Activated naive CD8-positive, alpha-beta T cell treated with anti-CD3 and anti-CD28 coated beads for 36 hours (primary cell): ENCODE data around the gene SPECC1L. TPM values are rescaled to one million over a fixed set of nuclear protein-coding genes. Genes with fewer than 3 reads are reported as not detected.

ENCODE experiments used
- DNase-seq: peaks from one replicate; pipeline ENCODE4 v3.0.0; 2021
- H3K27ac Mint-ChIP-seq: one replicate; pipeline ENCODE4 v1.8.0; 2022; ENCODE audit warnings: mild to moderate bottlenecking, moderate library complexity, mixed read lengths
- H3K27me3 Mint-ChIP-seq: one replicate; pipeline ENCODE4 v1.8.0; 2022; ENCODE audit warnings: mild to moderate bottlenecking, mixed read lengths
- H3K36me3 Mint-ChIP-seq: one replicate; pipeline ENCODE4 v1.8.0; 2021; ENCODE audit warnings: mild to moderate bottlenecking, mixed read lengths
- H3K4me1 Mint-ChIP-seq: one replicate; pipeline ENCODE4 v1.8.0; 2021; ENCODE audit warnings: mixed read lengths
- H3K4me3 Mint-ChIP-seq: one replicate; pipeline ENCODE4 v1.8.0; 2022; ENCODE audit warnings: mild to moderate bottlenecking, moderate library complexity, mixed read lengths
- H3K9me3 Mint-ChIP-seq: one replicate; pipeline ENCODE4 v1.8.0; 2022; ENCODE audit warnings: mixed read lengths
- total RNA-seq, 2 experiments: library from RNA; stranded (reverse); gene quantifications; one replicate each; pipeline ENCODE4 v1.2.3, GENCODE V29; 2021

The SPECC1L gene
- total RNA-seq, 2 experiments from 2014 or later: 46.3 to 47.7 TPM

DNA sequence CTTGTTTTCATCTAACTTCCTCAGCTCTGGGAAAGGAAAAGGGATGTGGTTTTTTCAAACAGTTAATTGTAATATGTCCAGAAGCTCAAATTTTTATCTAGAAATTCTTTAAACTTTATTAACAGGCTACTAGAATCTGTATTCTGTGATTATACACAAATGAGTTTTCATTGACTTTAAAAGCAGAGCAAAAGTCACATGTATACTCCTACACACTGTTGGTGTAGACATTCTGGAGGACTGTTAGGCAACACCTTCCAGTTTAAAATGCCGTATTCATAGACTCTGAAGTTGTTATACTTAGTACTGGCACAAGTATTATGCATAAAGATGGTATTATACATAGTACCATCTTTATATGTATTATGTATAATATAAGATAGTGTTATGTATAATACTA, 64.9 kb downstream of the SPECC1L start:
- H3K4me1 Mint-ChIP-seq: peaks cover 1% of the 10 kb centered on the region
- H3K27me3 Mint-ChIP-seq: no peaks in the 10 kb centered on the region
- peaks cover 18% of the 10 kb centered on the region for H3K36me3 Mint-ChIP-seq
- no peak overlapping the region for H3K27ac Mint-ChIP-seq
- no peak for DNase-seq
- H3K9me3 Mint-ChIP-seq: no peaks in the 10 kb centered on the region
- no peak overlapping the region for H3K4me3 Mint-ChIP-seq

DNA sequence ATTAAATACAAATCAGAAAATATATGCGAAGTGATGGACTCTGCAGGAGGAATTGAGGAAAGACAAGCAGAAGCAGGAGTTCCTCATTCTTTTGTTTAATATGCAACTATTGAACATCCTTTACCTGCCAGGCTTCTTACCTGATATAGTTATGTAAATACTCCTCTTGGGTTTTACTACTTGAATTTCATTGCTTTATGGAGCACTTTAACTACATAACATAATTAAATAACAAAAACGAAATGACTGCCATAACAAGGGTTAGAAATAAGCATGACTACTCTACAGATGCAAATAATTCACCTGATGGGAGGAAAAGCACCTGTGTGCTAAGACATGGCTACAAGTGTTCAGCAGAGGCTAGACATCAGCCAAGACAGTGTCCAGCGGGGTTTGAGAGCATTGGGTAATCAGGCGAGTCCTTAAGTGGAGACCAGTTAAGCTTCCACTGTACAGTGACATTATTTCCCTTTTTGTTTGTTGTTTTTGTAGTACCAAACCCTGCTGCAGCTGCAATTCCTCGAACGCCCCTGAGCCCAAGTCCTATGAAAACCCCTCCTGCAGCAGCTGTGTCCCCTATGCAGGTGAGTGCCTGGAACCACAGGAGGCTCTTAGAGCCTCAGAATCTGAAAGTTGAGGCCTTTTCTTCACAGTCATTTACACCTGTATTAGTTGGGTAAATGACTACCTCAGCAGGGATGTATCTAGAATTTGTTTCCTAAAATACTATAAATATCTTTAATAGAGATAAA, 67.4 kb downstream of the SPECC1L start:
- Mint-ChIP-seq H3K9me3 (no peaks in the 10 kb centered on the region), H3K4me1 (peaks cover 1% of the 10 kb centered on the region), H3K4me3 (no peak overlapping the region), H3K27ac (no peak overlapping the region), H3K27me3 (no peaks in the 10 kb centered on the region), H3K36me3 (peaks cover 23% of the 10 kb centered on the region)
- DNase-seq: no peak

DNA sequence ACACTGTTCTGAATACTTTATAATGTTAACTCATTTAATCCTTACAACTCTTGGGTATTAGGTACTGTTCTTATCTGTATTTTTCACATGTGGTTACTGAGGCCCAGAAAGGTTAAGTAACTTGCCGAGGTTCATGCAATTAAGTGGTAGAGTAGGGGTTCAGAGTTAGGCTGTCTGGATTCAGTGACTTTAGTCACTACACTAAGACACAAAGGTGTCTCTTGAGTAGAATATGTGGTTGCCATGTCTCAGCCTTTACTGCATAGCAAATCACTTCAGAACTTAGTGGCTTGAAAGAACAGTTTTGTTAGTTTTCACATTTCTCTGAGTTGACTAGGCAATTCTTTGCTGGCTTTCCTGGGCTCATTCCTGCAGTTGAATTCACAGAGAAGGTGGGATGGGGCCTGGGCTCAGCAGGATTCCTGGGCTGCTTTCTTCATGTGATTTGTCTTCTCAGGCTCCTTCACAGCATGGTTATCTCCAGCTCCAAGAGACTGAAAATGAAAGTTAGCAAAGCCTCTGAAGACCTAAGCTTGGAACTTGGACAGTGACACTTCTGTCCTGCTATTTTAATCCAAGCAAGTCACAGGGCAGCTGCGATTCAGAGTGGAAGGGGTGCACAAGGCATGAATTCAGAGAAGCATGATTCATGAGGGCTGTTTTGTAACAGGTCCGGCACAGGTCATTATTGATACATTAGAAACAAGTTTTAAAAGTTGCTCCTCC, 68.3 kb downstream of the SPECC1L start:
- Mint-ChIP-seq H3K9me3 (no peaks in the 10 kb centered on the region), H3K4me3 (no peak overlapping the region), H3K27ac (no peak overlapping the region), H3K4me1 (peaks cover 1% of the 10 kb centered on the region), H3K27me3 (no peaks in the 10 kb centered on the region), H3K36me3 (peaks cover 23% of the 10 kb centered on the region)
- no peak for DNase-seq

DNA sequence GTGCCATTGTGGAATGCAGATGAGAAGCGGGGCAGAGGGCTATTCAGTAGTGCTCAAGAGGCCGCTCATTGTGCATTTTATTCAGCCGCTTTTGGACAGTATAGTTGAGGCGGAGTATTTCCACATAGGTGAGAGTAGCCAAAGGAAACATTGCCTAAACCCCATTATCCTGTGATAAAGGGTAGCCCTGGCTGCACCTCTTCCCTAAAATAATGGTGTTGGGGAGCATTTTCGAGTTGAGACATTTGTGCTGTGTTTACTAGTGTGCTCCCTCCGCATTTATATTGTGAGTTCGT, 68.8 kb downstream of the SPECC1L start:
- Mint-ChIP-seq H3K27ac (no peak overlapping the region), H3K4me3 (no peak overlapping the region), H3K36me3 (peaks cover 23% of the 10 kb centered on the region), H3K4me1 (peaks cover 1% of the 10 kb centered on the region), H3K27me3 (no peaks in the 10 kb centered on the region), H3K9me3 (no peaks in the 10 kb centered on the region)
- DNase-seq: no peak

DNA sequence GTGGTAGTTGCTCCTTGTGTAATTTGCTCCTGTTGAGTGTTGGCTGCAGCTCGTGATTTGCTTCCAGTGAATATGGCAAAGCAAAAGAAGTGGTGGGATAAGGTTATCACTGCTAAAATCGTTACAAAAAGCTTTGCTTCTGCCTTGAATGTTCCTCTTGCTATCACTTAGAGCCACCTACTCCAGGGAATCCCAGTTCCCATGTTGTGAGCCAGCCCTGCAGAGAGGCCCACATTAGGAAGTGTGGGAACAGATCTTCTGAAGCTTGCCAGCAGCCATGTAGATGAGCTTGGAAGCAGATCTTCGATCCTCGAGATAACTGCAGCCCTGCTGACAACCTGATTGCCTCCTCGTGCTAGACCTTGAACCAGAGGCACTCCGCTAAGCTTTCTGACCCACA, 71.0 kb downstream of the SPECC1L start:
- no peak overlapping the region for H3K27ac Mint-ChIP-seq
- peaks cover 23% of the 10 kb centered on the region for H3K36me3 Mint-ChIP-seq
- H3K4me3 Mint-ChIP-seq: no peak overlapping the region
- no peaks in the 10 kb centered on the region for H3K9me3 Mint-ChIP-seq
- H3K27me3 Mint-ChIP-seq: no peaks in the 10 kb centered on the region
- DNase-seq: no peak
- no peaks in the 10 kb centered on the region for H3K4me1 Mint-ChIP-seq

DNA sequence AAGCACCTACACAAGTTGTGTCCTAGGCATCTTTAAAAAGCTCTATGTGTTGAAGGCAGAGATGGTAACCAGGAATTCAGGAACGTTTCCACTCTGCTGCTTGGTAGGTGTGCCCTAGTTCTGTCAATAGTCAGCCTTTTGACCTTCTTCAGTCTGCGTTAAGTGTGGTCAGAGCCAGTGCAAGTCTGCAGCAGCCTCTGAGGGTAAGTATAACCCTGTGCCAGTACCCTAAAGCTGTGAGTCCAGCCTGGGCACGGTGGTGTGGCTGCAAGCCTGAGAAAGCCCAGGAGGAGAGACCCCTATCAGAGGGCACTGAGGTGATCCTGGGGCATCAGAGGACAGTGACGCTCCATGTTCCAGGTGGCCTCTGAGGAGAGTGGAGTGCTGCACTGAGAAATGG, 80.0 kb downstream of the SPECC1L start:
- Mint-ChIP-seq H3K36me3 (peaks cover 53% of the 10 kb centered on the region), H3K27me3 (no peaks in the 10 kb centered on the region), H3K9me3 (peaks cover 9% of the 10 kb centered on the region), H3K4me3 (no peak overlapping the region), H3K4me1 (no peaks in the 10 kb centered on the region), H3K27ac (no peak overlapping the region)
- DNase-seq: no peak

DNA sequence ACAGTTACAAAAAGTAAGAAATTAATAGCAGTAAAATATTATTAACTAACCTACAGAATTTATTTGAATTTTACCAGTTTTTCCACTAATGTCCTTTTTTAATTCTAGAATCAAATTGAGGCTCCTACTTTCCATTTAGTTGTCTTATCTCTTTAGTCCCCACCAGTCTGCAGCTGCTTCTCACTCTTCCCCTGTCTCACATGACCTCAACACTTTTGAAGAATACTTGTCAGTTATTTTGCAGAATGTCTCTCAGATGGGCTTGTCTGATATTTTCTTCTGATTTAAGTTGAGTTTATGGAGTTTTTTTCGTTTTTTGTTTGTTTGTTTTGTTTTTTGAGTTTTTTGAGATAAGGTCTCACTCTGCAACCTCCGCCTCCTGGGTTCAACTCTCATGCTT, 82.5 kb downstream of the SPECC1L start:
- no peak for DNase-seq
- Mint-ChIP-seq H3K4me3 (no peak overlapping the region), H3K9me3 (peaks cover 9% of the 10 kb centered on the region), H3K36me3 (peaks cover 55% of the 10 kb centered on the region), H3K27me3 (no peaks in the 10 kb centered on the region), H3K27ac (no peak overlapping the region), H3K4me1 (no peaks in the 10 kb centered on the region)

DNA sequence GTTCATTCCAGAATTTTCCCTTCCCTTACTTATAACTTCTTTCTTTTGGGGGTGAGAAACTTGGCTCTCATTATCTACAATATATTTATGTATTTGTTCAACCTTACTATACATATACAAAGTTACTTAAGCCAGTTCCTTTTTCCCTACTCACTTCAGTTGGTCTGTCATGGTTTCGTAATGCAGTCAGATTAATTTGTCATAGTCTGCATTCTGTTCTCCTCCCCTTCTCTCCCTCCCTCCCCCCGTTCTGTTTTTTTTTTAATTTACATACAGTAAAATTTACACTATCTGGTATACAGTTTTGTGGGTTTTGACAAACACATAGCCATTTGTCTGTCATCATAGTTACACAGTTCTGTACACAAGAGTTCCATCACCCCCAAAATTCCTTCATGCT, 84.9 kb downstream of the SPECC1L start:
- Mint-ChIP-seq H3K27me3 (no peaks in the 10 kb centered on the region), H3K4me3 (no peak overlapping the region), H3K4me1 (no peaks in the 10 kb centered on the region), H3K9me3 (peaks cover 9% of the 10 kb centered on the region), H3K36me3 (peaks cover 40% of the 10 kb centered on the region), H3K27ac (no peak overlapping the region)
- no peak for DNase-seq

DNA sequence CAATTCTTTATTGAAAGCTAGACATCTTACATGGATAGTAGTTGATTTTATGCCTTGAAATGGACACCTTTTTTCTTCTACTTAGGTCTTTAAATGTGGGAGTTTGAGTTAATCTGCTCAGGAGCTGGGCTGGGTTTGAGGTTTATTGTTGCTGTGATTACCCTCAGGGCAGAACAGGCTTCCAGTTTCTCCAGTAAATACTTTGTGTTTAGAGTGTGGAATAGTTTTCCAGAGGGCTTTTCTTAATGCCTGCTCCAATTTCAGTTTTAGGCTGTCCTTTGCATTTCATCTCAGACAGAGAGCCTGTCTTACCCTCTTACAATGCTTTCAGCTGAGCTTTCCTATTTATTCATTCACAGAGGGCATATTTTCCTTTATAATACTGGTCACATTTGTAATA, 86.9 kb downstream of the SPECC1L start:
- Mint-ChIP-seq H3K27ac (no peak overlapping the region), H3K36me3 (peaks cover 24% of the 10 kb centered on the region), H3K9me3 (peaks cover 9% of the 10 kb centered on the region), H3K4me1 (no peaks in the 10 kb centered on the region), H3K27me3 (no peaks in the 10 kb centered on the region), H3K4me3 (no peak overlapping the region)
- no peak for DNase-seq

DNA sequence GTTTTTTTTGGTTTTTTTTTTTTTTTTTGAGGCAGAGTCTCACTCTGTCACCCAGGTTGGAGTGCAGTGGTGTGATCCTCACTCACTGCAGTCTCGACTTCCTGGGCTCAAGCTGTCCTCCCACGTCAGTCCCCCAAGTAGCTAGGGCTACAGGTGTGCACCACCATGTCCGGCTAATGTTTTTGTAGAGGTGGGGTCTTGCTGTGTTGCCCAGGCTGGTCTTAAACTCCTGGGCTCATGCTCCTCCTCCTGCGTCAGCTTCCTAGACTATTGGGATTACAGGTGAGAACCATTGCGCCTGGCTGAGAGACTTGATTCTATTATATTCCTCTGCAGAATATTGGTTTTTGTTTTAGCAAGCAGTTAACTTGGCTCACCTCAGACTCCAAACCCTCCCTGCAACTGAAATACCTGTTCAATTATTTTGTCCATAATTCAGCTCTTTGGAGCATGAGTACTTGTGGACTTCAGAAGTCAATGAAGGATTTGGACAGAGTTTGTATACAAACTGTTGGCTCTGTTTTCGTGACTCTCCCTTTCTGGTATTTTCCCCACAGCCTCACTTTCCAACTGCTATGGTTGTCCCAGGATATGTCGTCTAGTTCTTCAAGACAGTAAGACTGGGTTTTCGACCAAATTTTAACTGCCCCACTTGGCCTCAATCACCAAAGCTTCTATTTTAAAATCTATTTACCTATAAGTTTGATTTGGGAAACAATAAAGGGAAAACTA, 87.6 kb downstream of the SPECC1L start:
- peaks cover 6% of the 10 kb centered on the region for H3K9me3 Mint-ChIP-seq
- peaks cover 17% of the 10 kb centered on the region for H3K36me3 Mint-ChIP-seq
- H3K4me1 Mint-ChIP-seq: no peaks in the 10 kb centered on the region
- H3K4me3 Mint-ChIP-seq: no peak overlapping the region
- DNase-seq: no peak
- H3K27me3 Mint-ChIP-seq: no peaks in the 10 kb centered on the region
- H3K27ac Mint-ChIP-seq: no peak overlapping the region

DNA sequence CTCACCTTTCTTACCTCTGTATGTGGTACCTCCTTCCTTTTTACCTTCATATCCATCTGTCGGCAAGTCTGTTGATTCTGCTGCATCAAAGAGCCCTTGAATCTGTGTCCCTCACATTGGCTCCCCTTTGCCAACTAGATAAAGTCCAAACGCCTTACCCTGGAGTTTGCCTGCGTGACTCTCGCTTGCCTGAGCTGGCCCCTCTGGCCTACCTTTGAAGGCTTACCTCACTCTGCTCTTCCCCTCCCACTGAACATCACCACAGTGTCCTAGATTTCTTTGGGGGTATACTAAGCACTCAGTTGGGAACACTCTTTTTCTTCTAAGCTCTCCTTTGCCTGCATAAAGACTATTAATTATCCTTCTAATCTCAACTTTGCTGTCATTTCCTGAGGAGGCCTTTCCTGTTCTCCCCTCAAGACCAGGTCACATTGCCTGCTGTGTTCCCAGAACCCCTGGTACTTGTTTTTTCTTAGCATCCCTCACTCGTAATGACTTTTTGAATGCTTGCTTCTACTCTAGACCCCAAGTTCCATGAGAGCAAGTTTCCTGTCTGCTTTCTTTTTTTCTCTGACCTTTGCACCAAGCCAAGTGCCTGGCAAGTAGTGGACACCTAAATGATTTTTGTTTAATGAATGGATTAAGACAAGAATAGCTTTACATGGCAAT, 89.0 kb downstream of the SPECC1L start:
- H3K36me3 Mint-ChIP-seq: peaks cover 6% of the 10 kb centered on the region
- no peaks in the 10 kb centered on the region for H3K9me3 Mint-ChIP-seq
- no peak for DNase-seq
- H3K4me1 Mint-ChIP-seq: no peaks in the 10 kb centered on the region
- H3K27me3 Mint-ChIP-seq: no peaks in the 10 kb centered on the region
- H3K4me3 Mint-ChIP-seq: no peak overlapping the region
- no peak overlapping the region for H3K27ac Mint-ChIP-seq

DNA sequence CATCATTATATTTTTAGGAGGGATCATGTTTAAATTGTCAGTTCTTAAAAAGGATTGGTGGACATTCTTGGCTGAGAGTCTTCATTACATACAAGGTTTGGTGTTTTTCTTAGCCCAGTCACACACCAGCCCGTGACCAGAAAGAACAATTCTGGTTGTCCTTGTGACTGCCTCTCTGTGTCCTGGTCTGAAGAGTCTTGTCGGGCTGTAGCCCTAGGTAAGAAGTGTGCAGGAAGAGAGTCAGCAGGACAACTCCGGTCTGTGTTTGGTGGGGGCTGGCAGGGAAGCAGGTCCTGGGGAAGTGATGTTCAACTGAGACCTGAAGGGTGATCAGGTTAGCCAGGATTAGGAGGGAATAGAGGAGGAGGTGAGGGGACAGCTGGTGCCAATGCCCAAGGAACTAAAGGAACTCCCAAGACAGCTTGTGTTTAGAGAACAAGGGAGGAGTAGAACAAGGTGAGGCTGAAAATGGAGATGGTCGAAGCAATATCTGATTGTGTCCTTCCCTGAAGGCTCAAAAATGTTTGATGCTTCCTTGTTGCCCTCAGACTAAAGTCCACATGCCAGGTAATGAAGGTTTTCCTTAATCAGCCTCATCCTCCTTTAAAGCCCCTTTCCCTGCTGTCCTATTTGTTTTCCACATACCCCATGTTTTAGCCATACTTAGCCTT, 91.5 kb downstream of the SPECC1L start:
- Mint-ChIP-seq H3K4me3 (no peak overlapping the region), H3K27me3 (no peaks in the 10 kb centered on the region), H3K4me1 (no peaks in the 10 kb centered on the region), H3K9me3 (no peaks in the 10 kb centered on the region), H3K36me3 (peaks cover 18% of the 10 kb centered on the region), H3K27ac (no peak overlapping the region)
- no peak for DNase-seq

DNA sequence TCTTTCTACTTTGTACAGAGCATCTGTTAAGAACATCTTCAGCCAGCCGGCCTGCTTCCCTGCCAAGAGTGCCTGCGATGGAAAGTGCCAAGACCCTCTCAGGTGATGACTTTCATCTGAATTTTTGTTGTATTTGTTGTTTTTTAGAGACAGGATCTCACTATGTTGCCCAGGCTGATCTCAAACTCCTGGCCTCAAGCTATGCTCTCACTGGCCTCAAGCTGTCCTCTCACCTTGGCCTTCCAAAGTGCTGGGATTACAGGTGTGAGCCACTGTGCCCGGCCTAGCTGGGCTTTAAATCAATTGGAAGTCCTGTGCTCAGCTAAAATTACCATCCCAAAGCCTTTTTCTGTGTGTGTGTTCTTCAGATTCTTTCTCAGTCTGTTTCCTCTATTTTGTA, 92.6 kb downstream of the SPECC1L start:
- Mint-ChIP-seq H3K4me1 (no peaks in the 10 kb centered on the region), H3K27ac (no peak overlapping the region), H3K36me3 (peaks cover 16% of the 10 kb centered on the region), H3K9me3 (no peaks in the 10 kb centered on the region), H3K4me3 (no peak overlapping the region), H3K27me3 (no peaks in the 10 kb centered on the region)
- no peak for DNase-seq

DNA sequence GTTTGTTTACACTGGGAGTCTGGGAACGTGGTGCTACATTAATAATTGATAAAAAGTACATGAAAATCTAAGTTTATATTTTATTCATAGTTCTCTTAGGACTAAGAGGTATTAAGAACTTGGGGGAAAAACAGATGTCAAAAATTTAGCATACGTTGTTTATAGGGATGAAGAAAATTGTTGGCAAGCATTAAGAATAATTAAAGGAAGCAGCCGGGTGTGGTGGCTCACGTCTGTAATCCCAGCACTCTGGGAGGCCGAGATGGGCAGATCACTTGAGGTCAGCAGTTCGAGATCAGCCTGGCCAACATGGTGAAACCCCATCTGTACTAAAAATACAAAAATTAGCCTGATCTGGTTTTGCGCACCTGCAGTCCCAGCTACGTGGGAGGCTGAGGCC, 96.1 kb downstream of the SPECC1L start:
- H3K4me3 Mint-ChIP-seq: no peak overlapping the region
- peaks cover 41% of the 10 kb centered on the region for H3K36me3 Mint-ChIP-seq
- DNase-seq: no peak
- H3K27ac Mint-ChIP-seq: no peak overlapping the region
- H3K4me1 Mint-ChIP-seq: no peaks in the 10 kb centered on the region
- no peaks in the 10 kb centered on the region for H3K27me3 Mint-ChIP-seq
- H3K9me3 Mint-ChIP-seq: no peaks in the 10 kb centered on the region

DNA sequence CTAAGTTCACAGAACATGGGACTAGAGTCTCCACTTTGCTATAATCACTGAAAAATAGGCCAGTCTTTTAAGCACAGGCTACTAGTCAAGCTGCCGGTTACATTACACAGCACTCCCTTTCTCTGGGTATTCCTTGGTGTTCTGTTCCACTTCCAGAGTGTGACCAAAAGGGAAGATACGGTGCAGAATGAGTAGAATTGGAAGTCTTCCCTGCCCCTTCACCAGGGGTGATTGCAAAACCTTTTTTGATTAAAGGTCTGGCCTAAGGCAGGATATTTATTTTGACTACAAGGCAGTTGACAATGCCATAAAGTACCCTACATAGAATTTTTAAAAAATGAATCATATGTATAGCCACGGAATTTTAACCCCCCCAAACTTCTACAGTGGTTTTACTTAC, 97.2 kb downstream of the SPECC1L start:
- no peak for DNase-seq
- no peaks in the 10 kb centered on the region for H3K4me1 Mint-ChIP-seq
- H3K4me3 Mint-ChIP-seq: no peak overlapping the region
- H3K36me3 Mint-ChIP-seq: peaks cover 50% of the 10 kb centered on the region
- no peaks in the 10 kb centered on the region for H3K27me3 Mint-ChIP-seq
- peaks cover 1% of the 10 kb centered on the region for H3K9me3 Mint-ChIP-seq
- H3K27ac Mint-ChIP-seq: no peak overlapping the region
